COR-L47 (cell line): Measurements from ENCODE around the gene SLC23A1.
"Not testable (repeated sequence)": the region's sequence is repeated elsewhere in the genome, so short reads cannot be mapped to it uniquely, and the experiment has no call there.

Experiments
- DNase-seq: peaks from one replicate; lab custom pipeline; 2025; lab: John Stamatoyannopoulos, UW

The SLC23A1 gene

GRCh38 chr5:139383275-139383992 is at the start of gene SLC23A1:
Gene SLC23A1 (minus strand): TSS chr5:139383297. CDS start chr5:139383253, 44 bp downstream.
- DNase-seq = no peak

- no peak for DNase-seq
Measured at GRCh38 chr5:139431706-139432105, 48.6 kb upstream of the SLC23A1 start.

GRCh38 chr5:139430015-139430414 is 46.9 kb upstream of the SLC23A1 start:
- DNase-seq = no peak

- no peak for DNase-seq
Measured at GRCh38 chr5:139426203-139426885, 43.2 kb upstream of the SLC23A1 start.

- DNase-seq = no peak
Measured at GRCh38 chr5:139425497-139425896, 42.4 kb upstream of the SLC23A1 start.

- DNase-seq = peak; percentile 42
Measured at GRCh38 chr5:139422307-139422893, 39.3 kb upstream of the SLC23A1 start.

GRCh38 chr5:139419226-139420192 is 36.4 kb upstream of the SLC23A1 start:
- no peak for DNase-seq

GRCh38 chr5:139418793-139419192 is 35.7 kb upstream of the SLC23A1 start:
- no peak for DNase-seq

GRCh38 chr5:139417214-139417613 is 34.1 kb upstream of the SLC23A1 start:
- DNase-seq = no peak

GRCh38 chr5:139416651-139417050 is 33.6 kb upstream of the SLC23A1 start:
- no peak for DNase-seq

GRCh38 chr5:139415869-139416268 is 32.8 kb upstream of the SLC23A1 start:
- no peak for DNase-seq

GRCh38 chr5:139415221-139415861 is 32.2 kb upstream of the SLC23A1 start:
- DNase-seq = peak; percentile 69

- no peak for DNase-seq
Measured at GRCh38 chr5:139414581-139415130, 31.6 kb upstream of the SLC23A1 start.

- DNase-seq = no peak
Measured at GRCh38 chr5:139413963-139414362, 30.9 kb upstream of the SLC23A1 start.

- no peak for DNase-seq
Measured at GRCh38 chr5:139413153-139413552, 30.1 kb upstream of the SLC23A1 start.

- no peak for DNase-seq
Measured at GRCh38 chr5:139410993-139411828, 28.1 kb upstream of the SLC23A1 start.

- DNase-seq = no peak
Measured at GRCh38 chr5:139410121-139410992, 27.3 kb upstream of the SLC23A1 start.

GRCh38 chr5:139409116-139409515 is 26.0 kb upstream of the SLC23A1 start:
- DNase-seq = not testable (repeated sequence)

- no peak for DNase-seq
Measured at GRCh38 chr5:139408191-139408590, 25.1 kb upstream of the SLC23A1 start.
